SK-N-SH (cell line): ENCODE data around the gene MANBA. TPM values are rescaled to one million over a fixed set of nuclear protein-coding genes. Genes with fewer than 3 reads are reported as not detected.

Source experiments
- CTCF ChIA-PET: fragments of 300-600, 350-600 bp; formaldehyde crosslinking; extraction: SDS; loops from one replicate; lab custom pipeline; 2021; lab: Yijun Ruan, JAX
- POLR2A ChIA-PET: fragments of 350-600 bp; sonication (Branson Sonifier 250); formaldehyde crosslinking; extraction: SDS; loops from one replicate; lab custom pipeline; 2020; ENCODE audit warnings: antibody characterized with exemption, inconsistent platforms; lab: Yijun Ruan, JAX
- DNase-seq: peaks from one replicate; pipeline ENCODE4 v3.0.0; 2012
- H2AFZ ChIP-seq: fragments of 200-600 bp; sonication (generic); 2 replicates; pipeline ENCODE4 v1.8.1; 2016; ENCODE audit warnings: antibody characterized with exemption, mild to moderate bottlenecking, low read depth
- H3F3A ChIP-seq: fragments of 200-600 bp; sonication (generic); replicated peaks from 2 replicates; pipeline ENCODE3; 2016; ENCODE audit warnings: antibody characterized with exemption, mild to moderate bottlenecking; ENCODE audit not compliant: insufficient read depth
- H3K27ac ChIP-seq, 2 experiments: fragments of 200-500 bp in 1 of 2; fragments of 200-600 bp in 1 of 2; sonication (Bioruptor generic) in 1 of 2; sonication (generic), shearing (Covaris generic) in 1 of 2; 2 replicates each; pipeline versions ENCODE4 v1.5.1 to v1.6.1; 2014 to 2016; ENCODE audit warnings: low read depth in 2 of 2, inconsistent platforms in 1 of 2, low read length in 1 of 2, mild to moderate bottlenecking in 1 of 2, mixed read lengths in 1 of 2
- H3K27me3 ChIP-seq: fragments of 200-600 bp; sonication (generic), shearing (Covaris generic); 2 replicates; pipeline ENCODE4 v1.6.1; 2016; ENCODE audit warnings: mixed run types; ENCODE audit not compliant: insufficient read depth
- H3K36me3 ChIP-seq, 2 experiments: fragments of 200-500 bp in 1 of 2; fragments of 200-600 bp in 1 of 2; sonication (Bioruptor generic) in 1 of 2; sonication (generic) in 1 of 2; replicated peaks in 1 of 2; 2 replicates each; pipeline versions ENCODE3 to v1.5.1; 2014 to 2016; ENCODE audit warnings: low read length in 1 of 2, mild to moderate bottlenecking in 1 of 2; ENCODE audit not compliant: insufficient read depth in 2 of 2, control insufficient read depth in 1 of 2
- H3K4me1 ChIP-seq, 2 experiments: fragments of 200-500 bp in 1 of 2; fragments of 200-600 bp in 1 of 2; sonication (Bioruptor generic) in 1 of 2; sonication (generic), shearing (Covaris generic) in 1 of 2; 2 replicates each; pipeline versions ENCODE4 v1.5.1 to v1.6.1; 2014 to 2016; ENCODE audit warnings: low read depth in 1 of 2, low read length in 1 of 2, mixed run types in 1 of 2; ENCODE audit not compliant: insufficient read depth in 2 of 2, control insufficient read depth in 1 of 2
- H3K4me2 ChIP-seq: fragments of 200-600 bp; sonication (generic), shearing (Covaris generic); 2 replicates; pipeline ENCODE4 v1.6.1; 2017; ENCODE audit warnings: mixed run types
- H3K4me3 ChIP-seq, 2 experiments: fragments of 200-500 bp in 1 of 2; fragments of 200-600 bp in 1 of 2; sonication (Bioruptor generic) in 1 of 2; sonication (generic), shearing (Covaris generic) in 1 of 2; 2 replicates each; pipeline versions ENCODE4 v1.5.1 to v1.8.1; 2014 to 2016; ENCODE audit warnings: low read depth in 2 of 2, inconsistent platforms in 1 of 2, low read length in 1 of 2, mild to moderate bottlenecking in 1 of 2, mixed read lengths in 1 of 2, moderate library complexity in 1 of 2
- H3K79me2 ChIP-seq: fragments of 200-600 bp; sonication (generic); 2 replicates; pipeline ENCODE4 v1.8.1; 2017; ENCODE audit warnings: mild to moderate bottlenecking; ENCODE audit not compliant: insufficient read depth
- H3K9ac ChIP-seq: fragments of 200-600 bp; sonication (generic); 2 replicates; pipeline ENCODE4 v1.6.1; 2017; ENCODE audit warnings: mixed run types
- H3K9me2 ChIP-seq: fragments of 200-600 bp; sonication (generic); 2 replicates; pipeline ENCODE4 v1.6.1; 2017; ENCODE audit warnings: mixed run types
- H3K9me3 ChIP-seq: fragments of 200-600 bp; sonication (generic); 2 replicates; pipeline ENCODE4 v1.6.1; 2017; ENCODE audit warnings: mixed run types, mild to moderate bottlenecking, moderate library complexity
- H4K20me1 ChIP-seq: fragments of 200-600 bp; sonication (generic); 2 replicates; pipeline ENCODE4 v1.6.1; 2017; ENCODE audit warnings: mild to moderate bottlenecking, mixed run types; ENCODE audit not compliant: insufficient read depth
- CTCF ChIP-seq: fragments of 200-600 bp; sonication (generic); IDR thresholded peaks from 2 replicates; pipeline ENCODE4 v1.6.1; 2017; ENCODE audit warnings: antibody characterized with exemption, mild to moderate bottlenecking, moderate library complexity
- ELF1 ChIP-seq: IDR thresholded peaks from 2 replicates; pipeline ENCODE4 v1.4.0; 2012
- FOSL2 ChIP-seq: IDR thresholded peaks from 2 replicates; pipeline ENCODE4 v1.4.0; 2012; ENCODE audit warnings: low read depth, mild to moderate bottlenecking, moderate library complexity, borderline replicate concordance
- FOXJ3 ChIP-seq: sonication (generic); formaldehyde crosslinking; IDR thresholded peaks from 2 replicates; pipeline ENCODE4 v1.5.1; 2020; ENCODE audit warnings: mild to moderate bottlenecking, missing genetic modification reagents
- GABPA ChIP-seq: IDR thresholded peaks from 2 replicates; pipeline ENCODE4 v1.4.0; 2012; ENCODE audit warnings: low read depth, mild to moderate bottlenecking
- GATA2 ChIP-seq: sonication (generic); formaldehyde crosslinking; IDR thresholded peaks from 2 replicates; pipeline ENCODE4 v1.5.0; 2020; ENCODE audit warnings: mild to moderate bottlenecking, missing genetic modification reagents
- MAX ChIP-seq: IDR thresholded peaks from 2 replicates; pipeline ENCODE4 v1.4.0; 2012; ENCODE audit warnings: low read depth
- NFIC ChIP-seq: IDR thresholded peaks from 2 replicates; pipeline ENCODE4 v1.4.0; 2012; ENCODE audit warnings: borderline replicate concordance
- NRF1 ChIP-seq: IDR thresholded peaks from 2 replicates; pipeline ENCODE4 v1.6.1; 2012; ENCODE audit warnings: low read depth, mild to moderate bottlenecking, low read length
- PBX3 ChIP-seq: IDR thresholded peaks from 2 replicates; pipeline ENCODE4; 2012
- POLR2AphosphoS5 ChIP-seq: IDR thresholded peaks from 2 replicates; pipeline ENCODE4 v1.6.1; 2012; ENCODE audit warnings: low read depth, low read length
- SIN3A ChIP-seq: IDR thresholded peaks from 2 replicates; pipeline ENCODE4 v1.6.1; 2012; ENCODE audit warnings: low read depth, mild to moderate bottlenecking, low read length, moderate library complexity, borderline replicate concordance
- TAF1 ChIP-seq: IDR thresholded peaks from 2 replicates; pipeline ENCODE4 v1.6.1; 2012; ENCODE audit warnings: low read depth, mild to moderate bottlenecking, low read length, moderate library complexity, borderline replicate concordance
- TCF12 ChIP-seq: IDR thresholded peaks from 2 replicates; pipeline ENCODE4 v1.4.0; 2012
- TEAD4 ChIP-seq: IDR thresholded peaks from 2 replicates; pipeline ENCODE4 v1.4.0; 2012; ENCODE audit warnings: mild to moderate bottlenecking, borderline replicate concordance; ENCODE audit not compliant: insufficient read depth
- USF1 ChIP-seq: IDR thresholded peaks from 2 replicates; pipeline ENCODE4 v1.4.0; 2012; ENCODE audit warnings: low read depth, borderline replicate concordance
- YY1 ChIP-seq: IDR thresholded peaks from 2 replicates; pipeline ENCODE4 v1.4.0; 2012; ENCODE audit warnings: low read depth, mild to moderate bottlenecking
- ZBTB33 ChIP-seq: IDR thresholded peaks from 2 replicates; pipeline ENCODE4 v1.4.0; 2012; ENCODE audit warnings: low read depth, borderline replicate concordance
- WGBS: methylation state at CpG from one replicate; pipeline ENCODE4 v1.1.6; 2017; ENCODE audit warnings: low lambda C conversion rate; 5-methylcytosine and 5-hydroxymethylcytosine counted together
- polyA plus RNA-seq, 3 experiments: library from polyadenylated mRNA; depleted of rRNA; stranded (reverse); fragments of >200 nt; gene quantifications; 2 replicates each; pipeline ENCODE4 v1.2.3, GENCODE V29; 2012

MANBA gene
- polyA plus RNA-seq, 1 of the 3 experiments (the other 2 are of a cell fraction), result 13.4 TPM

- H3K4me2 ChIP-seq, result no peak overlapping the region
- WGBS, result 95% methylated on average over 7 of the region's 7 CpGs
- no peaks in the 10 kb centered on the region for H3K27me3 ChIP-seq
- H4K20me1 ChIP-seq, result no peaks in the 10 kb centered on the region
- DNase-seq, result no peak
- no peaks in the 10 kb centered on the region for H3F3A ChIP-seq
- no peak overlapping the region for H3K9ac ChIP-seq
- H3K4me1 ChIP-seq, result no peaks in the 10 kb centered on the region
- ChIA-PET CTCF (no interaction called here), POLR2A (interaction anchor here (0.6 kb wide), 1 partner anchor 484 kb away, joined by 3 read pairs; the partner anchor contains the start of gene SLC9B2)
- no peak overlapping the region for H3K4me3 ChIP-seq
- TF ChIP-seq POLR2AphosphoS5 (no peak), MAX (no peak), NFIC (no peak), PBX3 (no peak), ELF1 (no peak), ZBTB33 (no peak), SIN3A (no peak), NRF1 (no peak), FOXJ3 (CRISPR knock-in tag) (no peak), GABPA (no peak), TCF12 (no peak), FOSL2 (no peak)
- no peak overlapping the region for H2AFZ ChIP-seq
- H3K79me2 ChIP-seq, result no peaks in the 10 kb centered on the region
- no peaks in the 10 kb centered on the region for H3K9me3 ChIP-seq
- peaks cover 41 to 63% of the 10 kb centered on the region in 2 experiments for H3K36me3 ChIP-seq
- no peaks in the 10 kb centered on the region for H3K9me2 ChIP-seq
- no peak overlapping the region for H3K27ac ChIP-seq
These were observed 167.6 kb downstream of the MANBA start for GRCh38 chr4:102593147-102593546.

GRCh38 chr4:102592256-102592655 lies 168.5 kb downstream of the MANBA start:
- CTCF ChIA-PET, result no interaction called here
- no peak for TF ChIP-seq USF1
- no peak for TF ChIP-seq FOXJ3 (CRISPR knock-in tag)
- no peak for TF ChIP-seq ELF1
- TF ChIP-seq YY1, result no peak
- TF ChIP-seq FOSL2, result no peak
- no peak for TF ChIP-seq CTCF
- no peak for TF ChIP-seq SIN3A
- no peak for TF ChIP-seq GATA2 (CRISPR knock-in tag)
- TF ChIP-seq TAF1, result no peak
- TF ChIP-seq TEAD4, result no peak
- no peak for TF ChIP-seq ZBTB33
- Histone ChIP-seq H3F3A (no peaks in the 10 kb centered on the region), H3K27me3 (no peaks in the 10 kb centered on the region), H3K4me2 (no peak overlapping the region), H3K9me3 (no peaks in the 10 kb centered on the region), H3K4me1 (no peaks in the 10 kb centered on the region), H3K4me3 (no peak overlapping the region), H3K36me3 (peaks cover 40 to 63% of the 10 kb centered on the region in 2 experiments), H3K9me2 (no peaks in the 10 kb centered on the region), H2AFZ (no peak overlapping the region), H3K9ac (no peak overlapping the region), H3K79me2 (no peaks in the 10 kb centered on the region), H4K20me1 (no peaks in the 10 kb centered on the region), H3K27ac (no peak overlapping the region)
- DNase-seq, result no peak
- POLR2A ChIA-PET, result no interaction called here
